Aorta (tissue), 5 donors: Measurements from ENCODE around the gene ENTPD8. TPM values are rescaled to one million over a fixed set of nuclear protein-coding genes. Genes with fewer than 3 reads are reported as not detected.

ENCODE experiments used
- ATAC-seq: fragments of 200-7000 bp; cut with Tn5 transposase; one replicate; pipeline ENCODE4 v1.9.1; 2022; ENCODE audit warnings: moderate library complexity; ENCODE audit not compliant: low FRiP score
- DNase-seq, 2 donors: peaks; one replicate each; pipeline ENCODE4 v3.0.0-alpha.2; 2020
- H3K27ac ChIP-seq, 2 donors: one replicate each; pipeline ENCODE4 v1.5.1; 2013; ENCODE audit warnings: low read length in 2 of 2, mild to moderate bottlenecking in 2 of 2, moderate library complexity in 2 of 2, control low read depth in 1 of 2, inconsistent platforms in 1 of 2, low read depth in 1 of 2
- H3K27me3 ChIP-seq, 2 donors: one replicate each; pipeline ENCODE4 v1.6.1; 2013; ENCODE audit warnings: control low read depth in 1 of 2, low read length in 1 of 2, mild to moderate bottlenecking in 1 of 2, moderate library complexity in 1 of 2; ENCODE audit not compliant: insufficient read depth in 2 of 2, control insufficient read depth in 1 of 2
- H3K36me3 ChIP-seq, 2 donors: one replicate each; pipeline ENCODE4 v1.6.1; 2013; ENCODE audit warnings: control low read depth in 1 of 2, low read length in 1 of 2, mild to moderate bottlenecking in 1 of 2; ENCODE audit not compliant: insufficient read depth in 2 of 2, control insufficient read depth in 1 of 2
- H3K4me1 ChIP-seq, 2 donors: one replicate each; pipeline ENCODE4 v1.6.1; 2013; ENCODE audit warnings: low read length in 2 of 2, control low read depth in 1 of 2, mild to moderate bottlenecking in 1 of 2, moderate library complexity in 1 of 2; ENCODE audit not compliant: insufficient read depth in 2 of 2, control insufficient read depth in 1 of 2
- H3K4me3 ChIP-seq, 2 donors: one replicate each; pipeline ENCODE4 v1.5.1; 2013; ENCODE audit warnings: low read length in 2 of 2, control low read depth in 1 of 2, mild to moderate bottlenecking in 1 of 2
- H3K9me3 ChIP-seq: one replicate; pipeline ENCODE4 v1.6.1; 2013; ENCODE audit warnings: mild to moderate bottlenecking, low read length; ENCODE audit not compliant: control insufficient read depth
- WGBS, 2 donors: extraction: QIAGEN DNeasy Blood & Tissue Kit; methylation state at CpG; one replicate each; pipeline ENCODE4 v1.1.7; 2013; 5-methylcytosine and 5-hydroxymethylcytosine counted together
- intact Hi-C, 2 donors: fragments of 100-400 bp; cut with DNase I; formaldehyde crosslinking; loops; one replicate each; pipeline versions ENCODE4 v1.14.2 to v1.15.0; 2022
- polyA plus RNA-seq, 2 donors: library from polyadenylated mRNA; stranded (reverse); fragments of 200-250 nt; gene quantifications; one replicate each; pipeline ENCODE4 v1.2.3, GENCODE V29; 2013
- total RNA-seq, 2 donors: library from RNA; stranded (reverse); fragmentation: NEBNext Ultra II Directional; extraction: Animal tissue kit (Norgen Biotek cat#: 25700); gene quantifications; one replicate each; pipeline ENCODE4 v1.2.1, GENCODE V29; 2021
- donor health status: healthy with polysubstance abuse.
- donor health status: Bipolar disorder and iron deficiency.
- donor health status: DM: no; HTN: no; CAD: no.
- donor health status: DM: no; HTN: no; CAD: no.
- donor health status: DM: yes; HTN: yes; CAD: no.

ENTPD8 gene
- total and polyA plus RNA-seq, 4 donors = 3.1 TPM; not detected in 3

GRCh38 chr9:137485343-137486140, 44.4 kb upstream of the ENTPD8 start:
- 92 to 93% methylated on average over 26 of the region's 26 CpGs for WGBS, 2 donors
- intact Hi-C loops = no loop called here
- no peaks in the 10 kb centered on the region for H3K4me1 ChIP-seq
- no peaks in the 10 kb centered on the region for H3K9me3 ChIP-seq
- no peak for ATAC-seq
- no peaks in the 10 kb centered on the region for H3K27me3 ChIP-seq
- peak in 1 of 2 donors; percentile 73 for DNase-seq
- no peaks in the 10 kb centered on the region for H3K36me3 ChIP-seq
- H3K4me3 ChIP-seq = no peak overlapping the region
- no peak overlapping the region for H3K27ac ChIP-seq

GRCh38 chr9:137484551-137485315, 43.6 kb upstream of the ENTPD8 start:
- no peaks in the 10 kb centered on the region for H3K36me3 ChIP-seq
- WGBS, 2 donors = 93 to 95% methylated on average over 25 to 27 of the region's 27 CpGs
- ATAC-seq (no peak), DNase-seq (peak in 1 of 2 donors; percentile 70)
- no peaks in the 10 kb centered on the region for H3K4me1 ChIP-seq
- intact Hi-C loops = no loop called here
- no peaks in the 10 kb centered on the region for H3K9me3 ChIP-seq
- H3K27me3 ChIP-seq = no peaks in the 10 kb centered on the region
- H3K4me3 ChIP-seq = no peak overlapping the region
- no peak overlapping the region for H3K27ac ChIP-seq

GRCh38 chr9:137482094-137482781, 41.1 kb upstream of the ENTPD8 start:
- DNase-seq = peak; percentile 76 to 85
- Histone ChIP-seq H3K27ac (no peak overlapping the region), H3K36me3 (no peaks in the 10 kb centered on the region), H3K4me3 (no peak overlapping the region), H3K9me3 (no peaks in the 10 kb centered on the region), H3K27me3 (no peaks in the 10 kb centered on the region), H3K4me1 (no peaks in the 10 kb centered on the region)
- WGBS, 2 donors = 70 to 75% methylated on average over 26 of the region's 26 CpGs
- peak; percentile 41 for ATAC-seq
- intact Hi-C loops = no loop called here

- WGBS, 2 donors = 94% methylated on average over 36 to 38 of the region's 38 CpGs
- H3K9me3 ChIP-seq = peaks cover 2% of the 10 kb centered on the region
- ATAC-seq (no peak), DNase-seq (peak in 1 of 2 donors; percentile 72)
- no peaks in the 10 kb centered on the region for H3K4me1 ChIP-seq
- H3K4me3 ChIP-seq = no peak overlapping the region
- H3K27me3 ChIP-seq = no peaks in the 10 kb centered on the region
- H3K27ac ChIP-seq = no peak overlapping the region
- no peaks in the 10 kb centered on the region for H3K36me3 ChIP-seq
- intact Hi-C loops = no loop called here
Measured at GRCh38 chr9:137480686-137481683, 39.8 kb upstream of the ENTPD8 start.

GRCh38 chr9:137479892-137480685, 38.9 kb upstream of the ENTPD8 start:
- intact Hi-C loops = no loop called here
- 92 to 93% methylated on average over 32 of the region's 32 CpGs for WGBS, 2 donors
- no peaks in the 10 kb centered on the region for H3K36me3 ChIP-seq

GRCh38 chr9:137478962-137479861, 38.1 kb upstream of the ENTPD8 start:
- WGBS, 2 donors = 73 to 85% methylated on average over 36 of the region's 36 CpGs
- DNase-seq = peak in 1 of 2 donors; percentile 76
- H3K27me3 ChIP-seq = no peaks in the 10 kb centered on the region
- no peak for ATAC-seq
- H3K9me3 ChIP-seq = peaks cover 2% of the 10 kb centered on the region
- no peak overlapping the region for H3K27ac ChIP-seq
- H3K4me1 ChIP-seq = no peaks in the 10 kb centered on the region
- H3K36me3 ChIP-seq = no peaks in the 10 kb centered on the region
- H3K4me3 ChIP-seq = no peak overlapping the region
- intact Hi-C loops = no loop called here

More at GRCh38 chr9:137479892-137480685, 38.9 kb upstream of the ENTPD8 start:
- Histone ChIP-seq H3K4me3 (no peak overlapping the region), H3K27ac (no peak overlapping the region), H3K27me3 (no peaks in the 10 kb centered on the region), H3K9me3 (peaks cover 2% of the 10 kb centered on the region), H3K4me1 (no peaks in the 10 kb centered on the region)
- DNase-seq (peak in 1 of 2 donors; percentile 54), ATAC-seq (no peak)

GRCh38 chr9:137478613-137478961, 37.4 kb upstream of the ENTPD8 start:
- DNase-seq (peak in 1 of 2 donors; percentile 69), ATAC-seq (no peak)
- Histone ChIP-seq H3K27me3 (no peaks in the 10 kb centered on the region), H3K27ac (no peak overlapping the region), H3K4me3 (no peak overlapping the region), H3K9me3 (peaks cover 2% of the 10 kb centered on the region), H3K36me3 (no peaks in the 10 kb centered on the region), H3K4me1 (no peaks in the 10 kb centered on the region)
- WGBS, 2 donors = 88 to 89% methylated on average over 11 of the region's 11 CpGs
- intact Hi-C loops = no loop called here
